ENCODE data around the gene NHSL1. TPM values are rescaled to one million over a fixed set of nuclear protein-coding genes. Genes with fewer than 3 reads are reported as not detected.

Gene NHSL1
- polyA plus RNA-seq (2013, experiment 1 of 2): 21.8 TPM
- 24.5 TPM for polyA plus RNA-seq (2013, experiment 2 of 2)

DNA sequence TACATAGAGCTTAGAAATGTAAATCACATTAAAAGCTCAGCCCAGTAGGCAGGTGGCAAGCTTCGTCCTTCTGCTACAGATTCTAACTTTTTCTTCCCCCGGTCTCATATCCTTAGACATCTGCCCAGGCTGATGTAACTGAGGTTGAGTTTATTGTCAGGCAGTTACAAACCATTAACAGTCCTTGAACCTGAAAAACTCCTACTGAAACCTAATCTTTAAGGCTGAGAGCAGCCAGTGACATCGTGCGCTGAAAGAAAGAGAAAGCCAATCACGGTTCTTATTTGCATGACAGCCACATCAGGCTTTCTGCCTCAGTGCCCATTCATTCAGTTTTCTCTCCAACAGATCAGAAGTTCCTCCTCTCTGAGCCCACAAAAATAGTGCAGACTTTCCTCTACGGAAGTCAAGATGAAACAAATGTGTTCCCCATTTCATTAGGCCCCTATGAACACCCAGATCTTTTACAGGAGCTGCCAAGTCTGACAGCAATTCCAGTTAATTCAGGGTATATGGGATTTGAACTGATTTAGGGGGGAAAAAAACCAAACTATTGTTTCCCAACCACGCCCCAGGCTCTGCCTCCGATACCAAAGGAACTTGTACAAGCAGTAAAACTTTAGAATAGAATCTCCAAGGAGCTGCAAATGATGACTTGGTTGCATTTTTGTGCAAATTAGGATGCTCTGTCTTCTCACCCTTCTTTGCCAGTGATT is at the start of gene NHSL1:
NHSL1 (minus strand) TSS at position 192 of the 716 bp plus-strand sequence. CDS start 204 bp downstream, outside the sequence.
- peaks cover 0 to 4% of the 10 kb centered on the region in 2 donors for H3K9me3 ChIP-seq (replicated peaks in 1 of 2; ENCODE audit: control insufficient read depth in 2 of 2, insufficient read depth in 1 of 2, low read depth in 1 of 2, low read length in 2 of 2)
- H2AK5ac ChIP-seq (ENCODE audit: low read depth, low read length): no peak within 1 kb of the TSS
- peak within 1 kb of the TSS; percentile 56 for H3K27ac ChIP-seq (replicated peaks; ENCODE audit: low read length)
- no peak within 1 kb of the TSS for H2BK12ac ChIP-seq (ENCODE audit: low read length)
- H3K9ac ChIP-seq (ENCODE audit: low read depth, low read length, poor library complexity): no peak within 1 kb of the TSS
- peak within 1 kb of the TSS in 1 of 2 donors; percentile 58 for H3K4me3 ChIP-seq (ENCODE audit: low read length in 2 of 2)
- no peak within 1 kb of the TSS for H3K18ac ChIP-seq (ENCODE audit: low read length)
- H2BK5ac ChIP-seq (ENCODE audit: low read length): no peak within 1 kb of the TSS
- no peak within 1 kb of the TSS for H3K14ac ChIP-seq (ENCODE audit: low read length)
- DNase-seq (ENCODE audit: low spot score): peak; percentile 54
- H3K4me2 ChIP-seq (ENCODE audit: insufficient read depth, low read length, poor library complexity, severe bottlenecking): peak within 1 kb of the TSS; percentile 39
- no peak within 1 kb of the TSS for H4K91ac ChIP-seq (ENCODE audit: low read depth, low read length, poor library complexity)
- H3K36me3 ChIP-seq (replicated peaks in 1 of 2; ENCODE audit: control insufficient read depth in 2 of 2, insufficient read depth in 2 of 2, low read length in 2 of 2): peaks cover 0 to 24% of the 10 kb centered on the region in 2 donors
- no peak within 1 kb of the TSS for H2BK120ac ChIP-seq (ENCODE audit: low read depth, low read length)
- no peak within 1 kb of the TSS for H2BK15ac ChIP-seq (ENCODE audit: low read length)
- H3K23ac ChIP-seq (ENCODE audit: low read depth, low read length, poor library complexity): no peak within 1 kb of the TSS
- WGBS, 2 donors (ENCODE audit: extremely low coverage in 2 of 2, insufficient read length in 2 of 2, insufficient replicate concordance in 1 of 2): no CpG with 5 or more reads among the region's 8 CpGs
- peak within 1 kb of the TSS; percentile 53 for H2AFZ ChIP-seq (ENCODE audit: low read length)
- no peaks in the 10 kb centered on the region for H3K27me3 ChIP-seq (ENCODE audit: control insufficient read depth in 3 of 3, insufficient read depth in 3 of 3, low read depth in 1 of 3, low read length in 3 of 3)
- H3K4me1 ChIP-seq (ENCODE audit: control insufficient read depth in 2 of 2, insufficient read depth in 1 of 2, low read depth in 1 of 2, low read length in 2 of 2): peaks cover 9 to 23% of the 10 kb centered on the region in 2 donors
- H4K8ac ChIP-seq (ENCODE audit: low read depth, low read length): no peak within 1 kb of the TSS
- H3K4ac ChIP-seq (ENCODE audit: low read length): no peak within 1 kb of the TSS
- H3K79me1 ChIP-seq (ENCODE audit: low read depth, low read length): no peaks in the 10 kb centered on the region

DNA sequence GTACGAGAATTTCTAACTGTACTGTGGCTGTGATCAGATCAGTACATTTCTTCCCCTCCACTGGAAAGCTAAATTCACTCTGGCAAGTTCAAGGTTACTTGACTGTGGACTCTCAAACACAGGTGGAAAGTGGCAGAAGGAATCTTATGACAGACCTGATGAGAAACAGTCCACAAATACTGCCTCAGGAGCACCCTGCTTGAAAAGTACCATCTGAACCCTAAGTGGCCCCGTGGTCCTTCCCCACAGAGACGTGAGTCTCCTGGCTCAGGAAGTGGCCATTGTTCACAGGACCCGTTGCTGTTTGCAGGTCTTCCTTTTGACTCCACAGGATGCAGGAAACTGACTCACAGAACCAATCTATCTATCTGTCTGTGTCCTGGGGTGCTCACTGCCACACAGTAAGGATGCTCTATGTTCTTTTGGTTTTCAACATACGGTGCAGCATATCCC is 47.5 kb upstream of the NHSL1 start:
- no CpG with 5 or more reads among the region's 5 CpGs for WGBS, 2 donors (ENCODE audit: extremely low coverage in 2 of 2, insufficient read length in 2 of 2, insufficient replicate concordance in 1 of 2)
- no peak overlapping the region for H3K4ac ChIP-seq (ENCODE audit: low read length)
- no peak overlapping the region for H3K9ac ChIP-seq (ENCODE audit: low read depth, low read length, poor library complexity)
- no peak overlapping the region for H2BK15ac ChIP-seq (ENCODE audit: low read length)
- no peak overlapping the region for H3K23ac ChIP-seq (ENCODE audit: low read depth, low read length, poor library complexity)
- H3K14ac ChIP-seq (ENCODE audit: low read length): no peak overlapping the region
- no peak overlapping the region for H2AFZ ChIP-seq (ENCODE audit: low read length)
- peaks cover 0 to 7% of the 10 kb centered on the region in 2 donors for H3K9me3 ChIP-seq (replicated peaks in 1 of 2; ENCODE audit: control insufficient read depth in 2 of 2, insufficient read depth in 1 of 2, low read depth in 1 of 2, low read length in 2 of 2)
- H4K91ac ChIP-seq (ENCODE audit: low read depth, low read length, poor library complexity): no peak overlapping the region
- no peak for DNase-seq (ENCODE audit: low spot score)
- H3K18ac ChIP-seq (ENCODE audit: low read length): peak overlapping the region; percentile 77
- no peak overlapping the region for H4K8ac ChIP-seq (ENCODE audit: low read depth, low read length)
- no peak overlapping the region for H3K4me3 ChIP-seq (ENCODE audit: low read length in 2 of 2)
- no peaks in the 10 kb centered on the region for H3K79me1 ChIP-seq (ENCODE audit: low read depth, low read length)
- no peak overlapping the region for H2AK5ac ChIP-seq (ENCODE audit: low read depth, low read length)
- H3K4me2 ChIP-seq (ENCODE audit: insufficient read depth, low read length, poor library complexity, severe bottlenecking): no peak overlapping the region
- H3K4me1 ChIP-seq (ENCODE audit: control insufficient read depth in 2 of 2, insufficient read depth in 1 of 2, low read depth in 1 of 2, low read length in 2 of 2): peaks cover 9 to 12% of the 10 kb centered on the region in 2 donors
- H3K27ac ChIP-seq (replicated peaks; ENCODE audit: low read length): no peak overlapping the region
- H2BK120ac ChIP-seq (ENCODE audit: low read depth, low read length): no peak overlapping the region
- no peak overlapping the region for H2BK5ac ChIP-seq (ENCODE audit: low read length)
- H3K27me3 ChIP-seq (ENCODE audit: control insufficient read depth in 3 of 3, insufficient read depth in 3 of 3, low read depth in 1 of 3, low read length in 3 of 3): no peaks in the 10 kb centered on the region
- peaks cover 0 to 7% of the 10 kb centered on the region in 2 donors for H3K36me3 ChIP-seq (replicated peaks in 1 of 2; ENCODE audit: control insufficient read depth in 2 of 2, insufficient read depth in 2 of 2, low read length in 2 of 2)
- H2BK12ac ChIP-seq (ENCODE audit: low read length): no peak overlapping the region

DNA sequence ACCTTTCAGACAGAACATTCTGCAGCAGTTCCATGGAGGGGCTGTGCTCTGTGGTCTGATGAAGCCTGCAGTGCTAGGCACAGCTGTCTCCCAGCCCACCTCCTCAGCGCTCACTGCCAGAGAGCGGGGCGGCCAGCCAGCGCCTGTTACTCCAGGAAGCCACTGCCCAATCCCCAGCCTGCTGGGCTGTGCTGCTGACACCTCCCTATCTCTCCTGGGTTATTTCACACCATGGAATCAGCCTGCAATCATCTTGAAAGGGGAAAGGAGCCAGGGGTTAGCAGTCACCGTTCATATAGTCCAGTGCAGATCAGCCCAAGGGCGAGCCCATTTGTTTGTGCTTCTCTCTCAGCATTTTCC is 46.3 kb upstream of the NHSL1 start:
- H2AK5ac ChIP-seq (ENCODE audit: low read depth, low read length): no peak overlapping the region
- no peak overlapping the region for H2BK15ac ChIP-seq (ENCODE audit: low read length)
- no peak overlapping the region for H4K8ac ChIP-seq (ENCODE audit: low read depth, low read length)
- no peak overlapping the region for H4K91ac ChIP-seq (ENCODE audit: low read depth, low read length, poor library complexity)
- peaks cover 8 to 12% of the 10 kb centered on the region in 2 donors for H3K4me1 ChIP-seq (ENCODE audit: control insufficient read depth in 2 of 2, insufficient read depth in 1 of 2, low read depth in 1 of 2, low read length in 2 of 2)
- peak overlapping the region; percentile 68 for H3K27ac ChIP-seq (replicated peaks; ENCODE audit: low read length)
- peak overlapping the region in 1 of 2 donors; percentile 45 for H3K4me3 ChIP-seq (ENCODE audit: low read length in 2 of 2)
- H3K4ac ChIP-seq (ENCODE audit: low read length): no peak overlapping the region
- H3K79me1 ChIP-seq (ENCODE audit: low read depth, low read length): no peaks in the 10 kb centered on the region
- H2AFZ ChIP-seq (ENCODE audit: low read length): peak overlapping the region; percentile 27
- H3K23ac ChIP-seq (ENCODE audit: low read depth, low read length, poor library complexity): no peak overlapping the region
- H2BK12ac ChIP-seq (ENCODE audit: low read length): no peak overlapping the region
- H3K18ac ChIP-seq (ENCODE audit: low read length): no peak overlapping the region
- peaks cover 0 to 8% of the 10 kb centered on the region in 2 donors for H3K36me3 ChIP-seq (replicated peaks in 1 of 2; ENCODE audit: control insufficient read depth in 2 of 2, insufficient read depth in 2 of 2, low read length in 2 of 2)
- H2BK5ac ChIP-seq (ENCODE audit: low read length): no peak overlapping the region
- H3K9ac ChIP-seq (ENCODE audit: low read depth, low read length, poor library complexity): no peak overlapping the region
- H3K4me2 ChIP-seq (ENCODE audit: insufficient read depth, low read length, poor library complexity, severe bottlenecking): no peak overlapping the region
- peak; percentile 37 for DNase-seq (ENCODE audit: low spot score)
- H3K9me3 ChIP-seq (replicated peaks in 1 of 2; ENCODE audit: control insufficient read depth in 2 of 2, insufficient read depth in 1 of 2, low read depth in 1 of 2, low read length in 2 of 2): peaks cover 0 to 13% of the 10 kb centered on the region in 2 donors
- no peaks in the 10 kb centered on the region for H3K27me3 ChIP-seq (ENCODE audit: control insufficient read depth in 3 of 3, insufficient read depth in 3 of 3, low read depth in 1 of 3, low read length in 3 of 3)
- H2BK120ac ChIP-seq (ENCODE audit: low read depth, low read length): no peak overlapping the region
- no peak overlapping the region for H3K14ac ChIP-seq (ENCODE audit: low read length)
- no CpG with 5 or more reads among the region's 6 CpGs for WGBS, 2 donors (ENCODE audit: extremely low coverage in 2 of 2, insufficient read length in 2 of 2, insufficient replicate concordance in 1 of 2)

DNA sequence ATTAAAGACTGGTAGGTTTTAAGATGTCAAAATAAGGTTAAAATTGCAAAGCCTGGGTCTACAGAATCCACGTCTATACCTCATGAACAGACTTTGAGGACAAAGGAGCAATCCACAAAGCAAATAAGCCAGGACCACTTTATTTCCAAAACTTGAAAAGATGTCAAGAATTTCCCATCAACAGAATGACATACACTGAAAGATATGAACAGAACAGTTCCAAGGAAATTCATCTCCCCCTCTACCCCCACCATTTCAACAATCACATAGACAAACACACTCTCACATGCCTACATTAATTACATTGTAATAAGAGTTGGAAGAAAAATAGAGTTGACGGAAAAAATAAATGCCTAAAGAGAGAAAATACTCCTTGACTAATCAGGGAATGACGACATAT is 45.2 kb upstream of the NHSL1 start:
- H2BK120ac ChIP-seq (ENCODE audit: low read depth, low read length): no peak overlapping the region
- H3K9ac ChIP-seq (ENCODE audit: low read depth, low read length, poor library complexity): no peak overlapping the region
- DNase-seq (ENCODE audit: low spot score): no peak
- H3K27me3 ChIP-seq (ENCODE audit: control insufficient read depth in 3 of 3, insufficient read depth in 3 of 3, low read depth in 1 of 3, low read length in 3 of 3): no peaks in the 10 kb centered on the region
- peaks cover 0 to 10% of the 10 kb centered on the region in 2 donors for H3K36me3 ChIP-seq (replicated peaks in 1 of 2; ENCODE audit: control insufficient read depth in 2 of 2, insufficient read depth in 2 of 2, low read length in 2 of 2)
- no peak overlapping the region for H2AFZ ChIP-seq (ENCODE audit: low read length)
- no peak overlapping the region for H2BK5ac ChIP-seq (ENCODE audit: low read length)
- peak overlapping the region in 1 of 2 donors; percentile 45 for H3K4me3 ChIP-seq (ENCODE audit: low read length in 2 of 2)
- H2BK12ac ChIP-seq (ENCODE audit: low read length): no peak overlapping the region
- H3K27ac ChIP-seq (replicated peaks; ENCODE audit: low read length): no peak overlapping the region
- H4K91ac ChIP-seq (ENCODE audit: low read depth, low read length, poor library complexity): no peak overlapping the region
- no peak overlapping the region for H4K8ac ChIP-seq (ENCODE audit: low read depth, low read length)
- no peak overlapping the region for H2AK5ac ChIP-seq (ENCODE audit: low read depth, low read length)
- H3K9me3 ChIP-seq (replicated peaks in 1 of 2; ENCODE audit: control insufficient read depth in 2 of 2, insufficient read depth in 1 of 2, low read depth in 1 of 2, low read length in 2 of 2): peaks cover 0 to 15% of the 10 kb centered on the region in 2 donors
- H3K4ac ChIP-seq (ENCODE audit: low read length): no peak overlapping the region
- no CpG with 5 or more reads among the region's 3 CpGs for WGBS, 2 donors (ENCODE audit: extremely low coverage in 2 of 2, insufficient read length in 2 of 2, insufficient replicate concordance in 1 of 2)
- H3K18ac ChIP-seq (ENCODE audit: low read length): no peak overlapping the region
- H3K14ac ChIP-seq (ENCODE audit: low read length): no peak overlapping the region
- peaks cover 8 to 20% of the 10 kb centered on the region in 2 donors for H3K4me1 ChIP-seq (ENCODE audit: control insufficient read depth in 2 of 2, insufficient read depth in 1 of 2, low read depth in 1 of 2, low read length in 2 of 2)
- no peak overlapping the region for H3K4me2 ChIP-seq (ENCODE audit: insufficient read depth, low read length, poor library complexity, severe bottlenecking)
- H2BK15ac ChIP-seq (ENCODE audit: low read length): no peak overlapping the region
- H3K23ac ChIP-seq (ENCODE audit: low read depth, low read length, poor library complexity): no peak overlapping the region
- no peaks in the 10 kb centered on the region for H3K79me1 ChIP-seq (ENCODE audit: low read depth, low read length)
